ENCODE results near the gene AKAP5. TPM values are rescaled to one million over a fixed set of nuclear protein-coding genes. Genes with fewer than 3 reads are reported as not detected.

AKAP5 gene
- total and polyA plus RNA-seq, 2 of the 8 experiments (the other 6 are each of a cell fraction or from before 2014, with no cell fraction given) = 0.50 to 3.8 TPM

GRCh38 chr14:64515053-64515452 is 49.8 kb downstream of the AKAP5 start:
- Histone ChIP-seq H3K27me3 (replicated peaks in 1 of 4; ENCODE audit: control insufficient read depth in 3 of 4, extremely low read depth in 1 of 4, insufficient read depth in 3 of 4, low read length in 3 of 4) (no peaks in the 10 kb centered on the region), H3K4ac (replicated peaks; ENCODE audit: insufficient read length, low read depth, low read length) (no peak overlapping the region), H3K9ac (replicated peaks in 1 of 4; ENCODE audit: extremely low read depth in 1 of 4, low read depth in 3 of 4, low read length in 3 of 4) (no peak overlapping the region), H2AFZ (ENCODE audit: low read length) (no peak overlapping the region), H4K91ac (replicated peaks; ENCODE audit: insufficient read length, low read length) (no peak overlapping the region), H3K4me3 (ENCODE audit: extremely low read depth in 1 of 4, insufficient read depth in 2 of 4, low read depth in 3 of 4, low read length in 4 of 4) (no peak overlapping the region), H3K4me2 (ENCODE audit: insufficient read depth in 1 of 2, low read depth in 2 of 2, low read length in 2 of 2) (no peak overlapping the region), H3K79me2 (ENCODE audit: control insufficient read depth in 1 of 2, insufficient read depth in 2 of 2, low read length in 2 of 2) (peaks cover 3 to 89% of the 10 kb centered on the region in 2 experiments), H2AK5ac (ENCODE audit: low read depth, low read length) (no peak overlapping the region), H3K56ac (replicated peaks; ENCODE audit: insufficient read length, low read depth, low read length) (no peak overlapping the region), H3K18ac (ENCODE audit: extremely low read depth, low read length) (no peak overlapping the region), H4K20me1 (replicated peaks in 1 of 2; ENCODE audit: control insufficient read depth in 1 of 2, insufficient read depth in 2 of 2, low read length in 2 of 2) (peaks cover 2 to 3% of the 10 kb centered on the region in 2 experiments), H4K8ac (ENCODE audit: extremely low read depth, insufficient read depth, low read length) (no peak overlapping the region), H2BK15ac (ENCODE audit: low read length) (no peak overlapping the region), H3K23ac (ENCODE audit: insufficient read length) (no peak overlapping the region), H3K27ac (ENCODE audit: low read depth, low read length) (no peak overlapping the region), H3K36me3 (ENCODE audit: control insufficient read depth in 2 of 4, insufficient read depth in 4 of 4, low read length in 3 of 4) (no peaks in the 10 kb centered on the region), H3K4me1 (replicated peaks in 1 of 4; ENCODE audit: control insufficient read depth in 3 of 4, insufficient read depth in 4 of 4, low read length in 3 of 4) (0 out of 7 replicates have a peak, but pooled peaks cover 0 to 3% (median 0%) of the 10 kb centered on the region in 4 experiments), H2BK20ac (ENCODE audit: low read length) (no peak overlapping the region), H3K9me3 (ENCODE audit: insufficient read depth in 2 of 2, low read depth in 1 of 2, low read length in 1 of 2) (no peaks in the 10 kb centered on the region; a peak in 1 of 4 replicates), H4K5ac (ENCODE audit: insufficient read length, low read depth, low read length) (no peak overlapping the region), H2BK5ac (ENCODE audit: low read depth, low read length) (no peak overlapping the region), H3K23me2 (ENCODE audit: low read depth, low read length) (no peaks in the 10 kb centered on the region), H3K79me1 (ENCODE audit: low read depth, low read length) (peaks cover 2% of the 10 kb centered on the region; the same call in 1 of the 2 replicates), H2BK120ac (replicated peaks; ENCODE audit: low read depth, low read length) (no peak overlapping the region), H2BK12ac (ENCODE audit: low read depth, low read length) (no peak overlapping the region), H3K14ac (ENCODE audit: insufficient read length) (no peak overlapping the region)
- FAIRE-seq (peak; percentile 24), DNase-seq (ENCODE audit: low read depth in 1 of 2, low spot score in 2 of 2) (no peak)
- ChIA-PET POLR2A (ENCODE audit: partially characterized antibody) (interaction anchor here (0.9 to 3.1 kb wide), 4 partner anchors 10 to 127 kb away, joined by 3 to 19 read pairs (median 6); partner anchors contain the start of genes HSPA2, ZBTB1 and ZBTB25), CTCF (ENCODE audit: partially characterized antibody) (interaction anchor here (0.6 to 1.2 kb wide), 8 partner anchors 15 to 245 kb away, joined by 3 to 8 read pairs (median 3); no protein-coding TSS in a partner anchor)
- 80% methylated on average over 1 of the region's 1 CpG; no CpG with 5 or more reads in 1 of the 2 experiments for WGBS, 2 experiments (ENCODE audit: extremely low coverage in 1 of 2, insufficient coverage in 1 of 2, insufficient read length in 1 of 2, insufficient replicate concordance in 2 of 2, low coverage in 1 of 2, low lambda C conversion rate in 2 of 2, missing lambda C conversion rate in 1 of 2)
- no peak for TF ChIP-seq ZNF274 (IDR thresholded peaks at IDR 0.05; ENCODE audit: borderline replicate concordance, extremely low read depth, low read length)
